Suprapubic skin (tissue), 3 donors: ENCODE results near the gene MRGPRF.

Experiments used
- CTCF ChIP-seq, 2 donors: fragments of 200-600 bp in 1 of 2; fragments of 450-650 bp in 1 of 2; sonication (generic) in 1 of 2; IDR thresholded peaks; one replicate each; pipeline ENCODE4 v1.5.1; 2016 to 2019; ENCODE audit warnings: antibody characterized with exemption in 2 of 2, mild to moderate bottlenecking in 1 of 2, moderate library complexity in 1 of 2
- POLR2A ChIP-seq, 2 donors: fragments of 450-650 bp; IDR thresholded peaks; one replicate each; pipeline ENCODE4 v1.6.1; 2017; ENCODE audit warnings: antibody characterized with exemption in 2 of 2, mild to moderate bottlenecking in 2 of 2, moderate library complexity in 2 of 2

- TF ChIP-seq CTCF (IDR thresholded peaks at IDR 0.05) (no peak), POLR2A (IDR thresholded peaks at IDR 0.05) (no peak)
These were observed 696 bp downstream of the MRGPRF start for GRCh38 chr11:69012092-69013008.
